ENCODE results near the gene MNAT1.

DNA sequence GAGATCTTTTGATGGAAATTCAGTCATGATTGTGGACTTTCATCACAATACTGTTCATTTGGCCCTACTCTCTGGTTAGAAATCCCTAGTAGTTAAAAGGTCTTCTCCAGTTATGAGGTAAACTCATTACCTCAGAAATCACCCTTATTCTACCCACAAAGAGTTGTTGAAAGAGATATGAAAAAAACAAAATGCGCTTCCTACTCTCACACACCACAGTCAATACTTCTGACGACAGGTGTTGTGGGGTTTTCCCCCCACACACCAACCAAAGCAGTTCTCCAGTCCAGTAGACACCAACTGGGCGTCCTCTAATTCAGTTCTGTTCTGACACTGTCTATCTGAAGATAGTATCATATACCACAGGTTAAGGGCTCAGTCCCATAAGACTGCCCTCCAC, 191.4 kb downstream of the MNAT1 start:
- no peak for TF ChIP-seq EP300 (conservative IDR thresholded peaks at IDR 0.05; ENCODE audit: poor library complexity, severe bottlenecking)
- TF ChIP-seq, protein P1, sequence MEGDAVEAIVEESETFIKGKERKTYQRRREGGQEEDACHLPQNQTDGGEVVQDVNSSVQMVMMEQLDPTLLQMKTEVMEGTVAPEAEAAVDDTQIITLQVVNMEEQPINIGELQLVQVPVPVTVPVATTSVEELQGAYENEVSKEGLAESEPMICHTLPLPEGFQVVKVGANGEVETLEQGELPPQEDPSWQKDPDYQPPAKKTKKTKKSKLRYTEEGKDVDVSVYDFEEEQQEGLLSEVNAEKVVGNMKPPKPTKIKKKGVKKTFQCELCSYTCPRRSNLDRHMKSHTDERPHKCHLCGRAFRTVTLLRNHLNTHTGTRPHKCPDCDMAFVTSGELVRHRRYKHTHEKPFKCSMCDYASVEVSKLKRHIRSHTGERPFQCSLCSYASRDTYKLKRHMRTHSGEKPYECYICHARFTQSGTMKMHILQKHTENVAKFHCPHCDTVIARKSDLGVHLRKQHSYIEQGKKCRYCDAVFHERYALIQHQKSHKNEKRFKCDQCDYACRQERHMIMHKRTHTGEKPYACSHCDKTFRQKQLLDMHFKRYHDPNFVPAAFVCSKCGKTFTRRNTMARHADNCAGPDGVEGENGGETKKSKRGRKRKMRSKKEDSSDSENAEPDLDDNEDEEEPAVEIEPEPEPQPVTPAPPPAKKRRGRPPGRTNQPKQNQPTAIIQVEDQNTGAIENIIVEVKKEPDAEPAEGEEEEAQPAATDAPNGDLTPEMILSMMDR (IDR thresholded peaks at IDR 0.05; ENCODE audit: poor library complexity, severe bottlenecking), result no peak
- TF ChIP-seq SMC3 (conservative IDR thresholded peaks at IDR 0.05; ENCODE audit: poor library complexity), result no peak
- no peak for TF ChIP-seq POLR2AphosphoS5 (IDR thresholded peaks at IDR 0.05)
